Measurements from ENCODE around the gene NRTN.

GRCh38 chr19:5793188-5793587, 11.7 kb upstream of the NRTN start:
- no peak for TF ChIP-seq CTCF (IDR thresholded peaks at IDR 0.05)
- TF ChIP-seq EP300 (IDR thresholded peaks at IDR 0.05; ENCODE audit: low read depth): no peak
- no peak for TF ChIP-seq POLR2A (IDR thresholded peaks at IDR 0.05)
- TF ChIP-seq POLR2AphosphoS5 (IDR thresholded peaks at IDR 0.05): no peak

Measured in transverse colon (tissue), 4 donors.